Kidney glomerular epithelial cell (primary cell): ENCODE measurements around the gene ENTR1.
A peak's percentile ranks its signal among the peaks of the same experiment; 100 is the strongest.
"Not testable (repeated sequence)": the region's sequence is repeated elsewhere in the genome, so short reads cannot be mapped to it uniquely, and the experiment has no call there.

Experiments used
- DNase-seq: peaks from one replicate; lab custom pipeline; 2025; lab: John Stamatoyannopoulos, UW

Gene ENTR1

GRCh38 chr9:136419092-136419420 is 8.6 kb upstream of the ENTR1 start:
- DNase-seq: no peak

- no peak for DNase-seq
Observed at GRCh38 chr9:136418182-136419091, 8.0 kb upstream of the ENTR1 start.

GRCh38 chr9:136416914-136417313 is 6.5 kb upstream of the ENTR1 start:
- DNase-seq: no peak

- no peak for DNase-seq
Observed at GRCh38 chr9:136416427-136416826, 6.0 kb upstream of the ENTR1 start.

- DNase-seq: no peak
Observed at GRCh38 chr9:136412962-136413361, 2.5 kb upstream of the ENTR1 start.

- DNase-seq: no peak
Observed at GRCh38 chr9:136411378-136411777, 964 bp upstream of the ENTR1 start.

GRCh38 chr9:136409557-136410455 is 608 bp downstream of the ENTR1 start:
- peak; percentile 5 for DNase-seq

GRCh38 chr9:136407911-136408310 is 2.5 kb downstream of the ENTR1 start:
- no peak for DNase-seq

GRCh38 chr9:136407061-136407460 is 3.4 kb downstream of the ENTR1 start:
- not testable (repeated sequence) for DNase-seq

GRCh38 chr9:136405904-136406303 is 4.5 kb downstream of the ENTR1 start:
- not testable (repeated sequence) for DNase-seq

GRCh38 chr9:136405481-136405880 is 4.9 kb downstream of the ENTR1 start:
- no peak for DNase-seq

- DNase-seq: no peak
Observed at GRCh38 chr9:136404801-136405136, 5.6 kb downstream of the ENTR1 start.

GRCh38 chr9:136403915-136404800 is 6.3 kb downstream of the ENTR1 start:
- no peak for DNase-seq

GRCh38 chr9:136403538-136403914 is 6.9 kb downstream of the ENTR1 start:
- no peak for DNase-seq

- no peak for DNase-seq
Observed at GRCh38 chr9:136402067-136402466, 8.3 kb downstream of the ENTR1 start.

GRCh38 chr9:136401173-136401922 is 9.1 kb downstream of the ENTR1 start:
- DNase-seq: no peak

GRCh38 chr9:136400038-136400834 is 10.2 kb downstream of the ENTR1 start, which contains the start of gene SNAPC4:
Gene SNAPC4, minus strand, starts transcription at chr9:136400170. Its CDS starts 1,742 bp downstream, at chr9:136398428.
- DNase-seq: peak; percentile 84

GRCh38 chr9:136399176-136400037 is 11.0 kb downstream of the ENTR1 start:
- no peak for DNase-seq

GRCh38 chr9:136398286-136398685 is 12.1 kb downstream of the ENTR1 start:
- DNase-seq: no peak
